Measurements from ENCODE around the gene ADAMTS12.

- TF ChIP-seq CTCF (IDR thresholded peaks at IDR 0.05): no peak
- TF ChIP-seq POLR2A (IDR thresholded peaks at IDR 0.05): no peak
Observed at GRCh38 chr5:33800241-33800950, 91.4 kb downstream of the ADAMTS12 start.

All from body of pancreas (tissue), 4 donors.